Endothelial cell of umbilical vein (primary cell): ENCODE measurements around the gene ZNF593. TPM values are rescaled to one million over a fixed set of nuclear protein-coding genes. Genes with fewer than 3 reads are reported as not detected.

ENCODE experiments used
- BruUV-seq: library from RNA; stranded (reverse); fragments of 400-500 nt; replicated peaks from 2 replicates; lab custom pipeline; 2021; lab: Mats Ljungman, UMichigan
- CTCF ChIA-PET: fragments of 300-600, 350-600 bp; sonication (Branson Sonifier 250); formaldehyde crosslinking; loops from one replicate; lab custom pipeline; 2021; ENCODE audit warnings: antibody characterized with exemption, inconsistent platforms; lab: Charles Lee
- POLR2A ChIA-PET: fragments of 300-600, 350-600 bp; sonication (Branson Sonifier 250); formaldehyde crosslinking; loops from one replicate; lab custom pipeline; 2021; ENCODE audit warnings: antibody characterized with exemption, inconsistent platforms; lab: Charles Lee
- DNase-seq: peaks from one replicate; pipeline ENCODE4 v3.0.0-alpha.2; 2011; ENCODE audit warnings: low read depth, low spot score
- FAIRE-seq: peaks from 2 replicates; lab custom pipeline; 2011; peaks lifted over from hg19 to GRCh38; lab: Jason Lieb, UNC
- H2AFZ ChIP-seq: 2 replicates; pipeline ENCODE4 v1.6.0; 2012; ENCODE audit warnings: low read depth, low read length, control low read depth, inconsistent platforms
- H3K27ac ChIP-seq: 2 replicates; pipeline ENCODE4 v1.5.1; 2011; ENCODE audit warnings: low read depth, mild to moderate bottlenecking, control low read depth, low read length, moderate library complexity; ENCODE audit not compliant: insufficient read depth
- H3K27me3 ChIP-seq, 2 experiments: 2 replicates each; pipeline versions ENCODE4 v1.6.0 to v1.6.1; 2011; ENCODE audit warnings: low read length in 2 of 2, mixed read lengths in 1 of 2; ENCODE audit not compliant: control insufficient read depth in 2 of 2, insufficient read depth in 2 of 2
- H3K36me3 ChIP-seq, 2 experiments: 2 replicates in 1 of 2; 3 replicates in 1 of 2; pipeline ENCODE4 v1.5.1; 2011; ENCODE audit warnings: low read length in 2 of 2, mild to moderate bottlenecking in 1 of 2, moderate library complexity in 1 of 2; ENCODE audit not compliant: control insufficient read depth in 2 of 2, insufficient read depth in 2 of 2; ENCODE audit errors: extremely low read depth in 1 of 2
- H3K4me1 ChIP-seq: 3 replicates; pipeline ENCODE4 v1.5.1; 2011; ENCODE audit warnings: mild to moderate bottlenecking, low read length; ENCODE audit not compliant: control insufficient read depth, insufficient read depth; ENCODE audit errors: extremely low read depth
- H3K4me2 ChIP-seq: 2 replicates; pipeline ENCODE4 v1.6.1; 2011; ENCODE audit warnings: low read length, control low read depth, mixed read lengths; ENCODE audit not compliant: insufficient read depth
- H3K4me3 ChIP-seq, 3 experiments: fragments of 200-600 bp in 1 of 3; sonication (generic), shearing (Covaris generic) in 1 of 3; replicated peaks in 1 of 3; 2 replicates each; pipeline ENCODE4 v1.5.1; 2011 to 2016; ENCODE audit warnings: control low read depth in 3 of 3, low read length in 3 of 3, mild to moderate bottlenecking in 2 of 3, inconsistent platforms in 1 of 3, low read depth in 1 of 3, moderate library complexity in 1 of 3; ENCODE audit not compliant: insufficient read depth in 1 of 3
- H3K79me2 ChIP-seq: 2 replicates; pipeline ENCODE4 v1.6.0; 2012; ENCODE audit warnings: low read length, inconsistent platforms; ENCODE audit not compliant: control insufficient read depth, insufficient read depth
- H3K9ac ChIP-seq: replicated peaks from 2 replicates; pipeline ENCODE3; 2011; ENCODE audit warnings: low read length, control low read depth; ENCODE audit not compliant: insufficient read depth; ENCODE audit errors: extremely low read depth
- H3K9me1 ChIP-seq: replicated peaks from 3 replicates; pipeline ENCODE4 v1.6.0; 2011; ENCODE audit warnings: mild to moderate bottlenecking, low read length; ENCODE audit not compliant: control insufficient read depth, insufficient read depth; ENCODE audit errors: extremely low read depth
- H3K9me3 ChIP-seq: replicated peaks from 2 replicates; pipeline ENCODE4 v1.5.1; 2012; ENCODE audit warnings: low read length, inconsistent platforms; ENCODE audit not compliant: control insufficient read depth, insufficient read depth
- H4K20me1 ChIP-seq: replicated peaks from 2 replicates; pipeline ENCODE3; 2011; ENCODE audit warnings: mild to moderate bottlenecking, low read length; ENCODE audit not compliant: control insufficient read depth, insufficient read depth; ENCODE audit errors: extremely low read depth
- EZH2 ChIP-seq: IDR thresholded peaks from 2 replicates; pipeline ENCODE4 v1.6.1; 2012; ENCODE audit warnings: borderline replicate concordance, low read depth, mild to moderate bottlenecking, moderate library complexity, low read length, inconsistent platforms; ENCODE audit not compliant: severe bottlenecking
- FOS ChIP-seq: IDR thresholded peaks from 2 replicates; pipeline ENCODE4 v1.6.1; 2011; ENCODE audit warnings: mild to moderate bottlenecking, low read length, moderate library complexity, borderline replicate concordance; ENCODE audit not compliant: insufficient read depth
- GATA2 ChIP-seq: IDR thresholded peaks from 2 replicates; pipeline ENCODE4 v1.7.0; 2011; ENCODE audit warnings: low read depth, mild to moderate bottlenecking, moderate library complexity, mixed read lengths, low read length; ENCODE audit not compliant: insufficient read length, insufficient read depth
- JUN ChIP-seq: IDR thresholded peaks from 2 replicates; pipeline ENCODE4 v1.6.1; 2011; ENCODE audit warnings: borderline replicate concordance, low read depth; ENCODE audit not compliant: insufficient read length, insufficient read depth
- MYC ChIP-seq: IDR thresholded peaks from one replicate; pipeline ENCODE4 v1.6.1; 2011; ENCODE audit warnings: mild to moderate bottlenecking, low read depth, low read length
- POLR2A ChIP-seq: IDR thresholded peaks from 2 replicates; pipeline ENCODE4 v1.6.1; 2012; ENCODE audit warnings: low read depth, mild to moderate bottlenecking, control low read depth, low read length
- POLR2AphosphoS5 ChIP-seq: IDR thresholded peaks from 2 replicates; pipeline ENCODE4 v1.6.1; 2012; ENCODE audit warnings: low read depth, mild to moderate bottlenecking, control low read depth, low read length, moderate library complexity; ENCODE audit not compliant: insufficient read depth
- dilution Hi-C: fragments of 300-500 bp; cut with MboI; formaldehyde crosslinking; loops from one replicate; pipeline ENCODE4 v1.15.0; 2019; ENCODE audit warnings: low sequenced_read_pairs; ENCODE audit not compliant: extremely low pct_ligation_motif_present
- intact Hi-C: fragments of 100-400 bp; cut with micrococcal nuclease; formaldehyde crosslinking; loops from one replicate; pipeline ENCODE4 v1.10.0; 2022
- polyA plus RNA-seq, 4 experiments: library from polyadenylated mRNA; depleted of rRNA in 3 of 4; stranded (reverse) in 3 of 4; unstranded in 1 of 4; fragments of >200 nt; gene quantifications; 2 replicates each; pipeline versions ENCODE4 v1.2.1 to v1.2.3, GENCODE V29; 2011 to 2012; ENCODE audit warnings: missing spikeins in 1 of 4
- total RNA-seq: library from RNA; stranded (reverse); gene quantifications from 2 replicates; pipeline ENCODE4 v1.2.3, GENCODE V29; 2021
- TF ChIP-seq, protein P1 (sequence below), 2 donors: IDR thresholded peaks; 1 replicate in 1 of 2; 2 replicates in 1 of 2; pipeline ENCODE4 v1.5.1; 2011; ENCODE audit warnings: low read length in 2 of 2, mild to moderate bottlenecking in 2 of 2, moderate library complexity in 2 of 2, control low read depth in 1 of 2, inconsistent platforms in 1 of 2, low read depth in 1 of 2; ENCODE audit not compliant: insufficient read depth in 1 of 2; ENCODE audit errors: extremely low read depth in 1 of 2
- TF ChIP-seq, protein P2 (sequence below): IDR thresholded peaks from 2 replicates; pipeline ENCODE4 v1.6.1; 2011; ENCODE audit not compliant: insufficient read depth, insufficient read length

ZNF593 gene
- total and polyA plus RNA-seq, 2 donors (not counting 3 experiments of a cell fraction or from before 2014, with no cell fraction given) = 30.5 to 71.0 TPM

DNA sequence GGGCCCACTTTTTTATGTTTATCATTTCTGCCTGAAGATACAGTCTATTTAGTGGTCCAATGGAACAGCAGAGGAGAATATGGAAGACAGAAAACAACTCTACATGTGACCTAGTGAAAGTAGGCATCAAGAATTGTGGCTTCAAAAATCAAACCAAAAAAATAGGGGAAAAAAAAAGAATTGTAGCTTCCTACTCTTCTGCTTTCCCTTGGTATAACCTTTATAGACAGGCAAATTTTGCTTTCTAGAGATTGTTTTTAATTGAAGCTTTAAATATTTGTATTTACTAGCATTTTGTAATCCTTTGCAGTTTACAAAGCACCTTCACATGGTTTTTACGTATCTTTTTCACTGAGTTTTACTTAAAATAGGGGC lies 43.8 kb upstream of the ZNF593 start:
- no peaks in the 10 kb centered on the region for H4K20me1 ChIP-seq
- H3K9ac ChIP-seq = no peak overlapping the region
- DNase-seq (no peak), FAIRE-seq (no peak)
- peaks cover 0 to 2% of the 10 kb centered on the region in 2 experiments for H3K36me3 ChIP-seq
- ChIA-PET POLR2A (interaction anchor here (1.0 kb wide), 1 partner anchor 19 kb away, joined by 3 read pairs; no protein-coding TSS in a partner anchor), CTCF (interaction anchor here (0.8 to 7.7 kb wide), 9 partner anchors 8 to 196 kb away, joined by 3 to 62 read pairs (median 4); partner anchors contain the start of gene PDIK1L)
- dilution Hi-C loops (no loop called here), intact Hi-C loops (no loop called here)
- H3K27ac ChIP-seq = no peak overlapping the region
- no TSS peak for BruUV-seq
- no peak overlapping the region for H3K4me3 ChIP-seq
- H3K9me1 ChIP-seq = peaks cover 2% of the 10 kb centered on the region
- no peak overlapping the region for H3K4me2 ChIP-seq
- TF ChIP-seq POLR2AphosphoS5 (no peak), EZH2 (no peak), FOS (no peak), MYC (no peak), POLR2A (no peak), GATA2 (no peak), JUN (no peak)
- TF ChIP-seq, protein P1, sequence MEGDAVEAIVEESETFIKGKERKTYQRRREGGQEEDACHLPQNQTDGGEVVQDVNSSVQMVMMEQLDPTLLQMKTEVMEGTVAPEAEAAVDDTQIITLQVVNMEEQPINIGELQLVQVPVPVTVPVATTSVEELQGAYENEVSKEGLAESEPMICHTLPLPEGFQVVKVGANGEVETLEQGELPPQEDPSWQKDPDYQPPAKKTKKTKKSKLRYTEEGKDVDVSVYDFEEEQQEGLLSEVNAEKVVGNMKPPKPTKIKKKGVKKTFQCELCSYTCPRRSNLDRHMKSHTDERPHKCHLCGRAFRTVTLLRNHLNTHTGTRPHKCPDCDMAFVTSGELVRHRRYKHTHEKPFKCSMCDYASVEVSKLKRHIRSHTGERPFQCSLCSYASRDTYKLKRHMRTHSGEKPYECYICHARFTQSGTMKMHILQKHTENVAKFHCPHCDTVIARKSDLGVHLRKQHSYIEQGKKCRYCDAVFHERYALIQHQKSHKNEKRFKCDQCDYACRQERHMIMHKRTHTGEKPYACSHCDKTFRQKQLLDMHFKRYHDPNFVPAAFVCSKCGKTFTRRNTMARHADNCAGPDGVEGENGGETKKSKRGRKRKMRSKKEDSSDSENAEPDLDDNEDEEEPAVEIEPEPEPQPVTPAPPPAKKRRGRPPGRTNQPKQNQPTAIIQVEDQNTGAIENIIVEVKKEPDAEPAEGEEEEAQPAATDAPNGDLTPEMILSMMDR (IDR thresholded peaks at IDR 0.05; ENCODE audit: extremely low read depth in 1 of 2, insufficient read depth in 1 of 2, low read depth in 1 of 2, low read length in 2 of 2) = no peak
- TF ChIP-seq, protein P2, sequence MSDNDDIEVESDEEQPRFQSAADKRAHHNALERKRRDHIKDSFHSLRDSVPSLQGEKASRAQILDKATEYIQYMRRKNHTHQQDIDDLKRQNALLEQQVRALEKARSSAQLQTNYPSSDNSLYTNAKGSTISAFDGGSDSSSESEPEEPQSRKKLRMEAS = no peak
- H3K9me3 ChIP-seq = no peaks in the 10 kb centered on the region
- no peak overlapping the region for H2AFZ ChIP-seq
- H3K79me2 ChIP-seq = no peaks in the 10 kb centered on the region
- H3K4me1 ChIP-seq = peaks cover 16% of the 10 kb centered on the region
- H3K27me3 ChIP-seq = no peaks in the 10 kb centered on the region
